GM21576 (cell line): ENCODE data around the gene CES3.

Source experiments
- ATAC-seq: cut with Tn5 transposase; IDR thresholded peaks from one replicate; pipeline ENCODE4 v1.9.1; 2021; ENCODE audit warnings: mild to moderate bottlenecking, moderate library complexity; ENCODE audit not compliant: unreplicated experiment

Gene CES3

DNA sequence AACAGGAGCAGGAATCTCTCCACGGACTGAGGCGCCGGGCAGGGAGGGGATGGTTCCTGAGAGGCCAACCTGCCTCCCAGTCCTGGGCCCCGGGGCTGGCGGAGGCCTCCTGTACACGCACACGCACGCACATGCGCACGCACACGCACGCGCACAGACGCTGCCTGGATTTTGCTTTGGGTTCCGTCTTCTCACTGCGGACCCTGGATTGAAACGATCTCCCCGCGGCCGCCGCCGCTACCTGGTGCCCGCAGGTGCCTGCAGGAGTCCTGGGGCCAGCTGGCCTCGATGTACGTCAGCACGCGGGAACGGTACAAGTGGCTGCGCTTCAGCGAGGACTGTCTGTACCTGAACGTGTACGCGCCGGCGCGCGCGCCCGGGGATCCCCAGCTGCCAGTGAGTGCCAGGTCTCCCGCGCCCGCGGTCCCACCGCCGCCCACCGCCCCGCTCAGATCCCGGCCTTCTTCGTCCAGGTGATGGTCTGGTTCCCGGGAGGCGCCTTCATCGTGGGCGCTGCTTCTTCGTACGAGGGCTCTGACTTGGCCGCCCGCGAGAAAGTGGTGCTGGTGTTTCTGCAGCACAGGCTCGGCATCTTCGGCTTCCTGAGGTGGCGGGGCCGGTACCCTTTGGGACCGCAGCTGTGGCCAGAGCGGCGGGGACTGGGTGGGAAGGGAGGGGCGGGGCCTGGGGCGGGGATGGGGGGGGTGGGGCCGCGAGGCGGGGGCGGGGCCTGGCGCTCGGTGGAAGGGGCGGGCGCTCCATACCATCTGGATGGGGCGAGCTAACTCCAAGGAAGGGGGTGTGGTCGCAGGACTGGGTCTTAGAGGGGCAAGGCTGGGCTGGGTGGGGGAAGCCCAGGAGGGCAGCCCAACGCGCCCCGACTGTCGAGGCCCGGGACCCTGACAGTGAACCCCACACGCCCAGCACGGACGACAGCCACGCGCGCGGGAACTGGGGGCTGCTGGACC lies 39.6 kb downstream of the CES3 start:
- no peak for ATAC-seq

DNA sequence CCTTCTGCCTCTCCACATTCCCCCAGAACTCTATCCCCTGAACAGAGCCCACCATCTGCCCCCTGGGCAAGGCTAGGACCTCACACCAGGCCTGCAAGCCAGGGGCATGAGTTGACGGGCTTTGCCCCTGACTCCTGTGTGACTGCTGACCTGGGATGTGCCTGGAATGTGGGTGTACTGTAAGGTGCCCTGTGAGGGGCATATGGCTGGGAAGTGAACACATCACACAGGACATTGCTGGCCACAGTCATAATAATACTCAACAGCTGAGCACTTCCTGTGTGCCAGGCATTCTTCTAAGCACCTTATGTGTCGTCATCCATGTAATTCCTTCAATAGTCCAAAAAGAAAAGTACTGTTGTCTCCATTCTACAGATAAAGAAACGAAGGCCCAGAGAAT lies 40.7 kb downstream of the CES3 start:
- ATAC-seq: no peak

DNA sequence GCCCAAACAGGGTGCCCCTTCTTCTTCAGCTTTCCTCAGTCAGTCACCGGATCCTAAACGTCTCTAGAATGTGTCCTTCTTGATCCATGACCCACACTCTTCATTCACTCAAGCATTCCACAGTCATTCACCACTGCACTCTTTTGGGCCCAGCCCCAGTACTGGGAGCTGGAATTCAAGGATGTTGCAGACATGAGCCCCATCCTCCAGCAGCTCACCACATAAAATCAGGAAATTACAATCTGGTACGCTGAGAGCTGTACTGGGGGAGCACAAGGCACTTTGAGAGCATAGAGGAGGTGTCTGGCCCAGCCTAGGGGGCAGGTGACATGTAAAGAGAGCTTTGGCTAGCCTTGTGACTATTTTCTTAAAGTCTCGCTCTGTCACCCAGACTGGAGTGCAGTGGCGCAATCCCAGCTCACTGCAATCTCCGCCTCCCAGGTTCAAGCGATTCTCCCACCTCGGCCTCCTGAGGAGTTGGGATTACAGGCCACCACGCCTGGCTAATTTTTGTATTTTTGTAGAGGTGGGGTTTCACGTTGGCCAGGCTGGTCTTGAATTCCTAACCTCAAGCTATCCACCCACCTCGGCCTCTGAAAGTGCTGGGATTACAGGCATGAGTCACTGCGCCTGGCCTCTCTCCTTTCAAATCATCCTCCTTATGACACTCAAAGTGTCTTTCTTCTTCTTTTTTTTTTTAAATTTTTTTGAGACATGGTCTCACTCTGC lies 46.0 kb downstream of the CES3 start:
- ATAC-seq: no peak

DNA sequence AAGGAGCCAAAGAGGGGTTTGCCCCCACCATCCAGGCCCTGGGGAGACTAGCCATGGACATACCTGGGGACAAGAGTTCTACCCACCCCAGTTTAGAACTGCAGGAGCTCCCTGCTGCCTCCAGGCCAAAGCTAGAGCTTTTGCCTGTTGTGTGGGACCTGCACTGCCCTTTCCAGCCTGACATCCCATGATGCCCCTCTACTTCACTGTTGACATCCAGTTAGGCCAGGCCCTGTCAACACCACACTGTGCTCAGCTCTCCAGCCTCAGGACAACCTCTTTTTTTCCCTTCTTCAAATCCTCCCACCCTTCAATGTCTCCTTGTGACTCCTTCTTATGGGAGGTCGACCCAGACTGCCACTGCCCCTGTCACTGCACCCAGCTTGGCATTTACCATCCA lies 48.1 kb downstream of the CES3 start:
- ATAC-seq: no peak

DNA sequence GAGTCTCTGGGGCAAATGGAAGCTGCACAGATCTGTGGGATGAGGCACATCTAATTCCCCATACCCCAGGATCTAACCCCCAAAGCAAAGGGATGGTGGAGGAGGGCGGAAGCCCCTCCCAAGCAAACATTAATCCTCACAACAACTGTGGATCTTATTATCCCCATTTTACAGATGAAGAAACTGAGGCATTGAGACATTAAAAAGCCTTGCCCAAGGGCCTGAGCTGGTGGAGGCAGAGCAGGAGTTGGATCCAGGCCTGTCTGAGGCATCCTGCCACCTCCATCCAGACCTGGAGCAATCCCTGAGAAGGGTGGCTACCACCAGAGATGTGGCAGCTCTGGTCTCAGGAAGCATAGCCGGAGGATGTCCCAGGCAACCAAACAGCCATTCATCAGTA lies 50.2 kb downstream of the CES3 start:
- ATAC-seq: no peak

DNA sequence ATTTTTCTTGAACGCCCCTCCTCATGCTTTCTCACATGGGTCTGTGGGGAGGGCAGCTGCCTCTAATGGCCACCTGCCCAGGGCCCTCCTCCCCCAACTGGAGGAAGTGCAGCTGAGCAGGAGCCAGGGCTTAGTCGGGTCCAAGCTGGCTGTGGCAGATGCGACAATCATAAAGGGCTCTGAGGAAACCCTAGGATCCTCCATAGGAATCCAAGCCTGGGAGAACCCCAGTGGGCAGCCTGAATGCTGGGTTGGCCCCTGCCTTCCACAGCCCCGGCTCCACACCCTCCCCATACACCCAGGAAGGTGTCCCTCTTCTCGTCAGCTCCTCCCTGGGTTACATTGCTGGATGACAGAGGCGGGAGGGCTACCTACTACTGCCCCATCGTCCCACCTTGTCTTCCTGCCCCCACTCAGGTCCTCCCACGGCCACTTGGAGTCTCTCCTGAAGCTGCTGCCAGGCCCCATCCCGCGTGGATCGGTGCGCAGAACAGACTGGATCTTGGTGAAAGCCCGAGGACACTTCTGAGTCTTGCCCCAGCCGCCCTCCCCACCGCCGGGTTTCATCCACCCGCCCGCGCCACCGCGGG lies 52.3 kb downstream of the CES3 start:
- no peak for ATAC-seq

DNA sequence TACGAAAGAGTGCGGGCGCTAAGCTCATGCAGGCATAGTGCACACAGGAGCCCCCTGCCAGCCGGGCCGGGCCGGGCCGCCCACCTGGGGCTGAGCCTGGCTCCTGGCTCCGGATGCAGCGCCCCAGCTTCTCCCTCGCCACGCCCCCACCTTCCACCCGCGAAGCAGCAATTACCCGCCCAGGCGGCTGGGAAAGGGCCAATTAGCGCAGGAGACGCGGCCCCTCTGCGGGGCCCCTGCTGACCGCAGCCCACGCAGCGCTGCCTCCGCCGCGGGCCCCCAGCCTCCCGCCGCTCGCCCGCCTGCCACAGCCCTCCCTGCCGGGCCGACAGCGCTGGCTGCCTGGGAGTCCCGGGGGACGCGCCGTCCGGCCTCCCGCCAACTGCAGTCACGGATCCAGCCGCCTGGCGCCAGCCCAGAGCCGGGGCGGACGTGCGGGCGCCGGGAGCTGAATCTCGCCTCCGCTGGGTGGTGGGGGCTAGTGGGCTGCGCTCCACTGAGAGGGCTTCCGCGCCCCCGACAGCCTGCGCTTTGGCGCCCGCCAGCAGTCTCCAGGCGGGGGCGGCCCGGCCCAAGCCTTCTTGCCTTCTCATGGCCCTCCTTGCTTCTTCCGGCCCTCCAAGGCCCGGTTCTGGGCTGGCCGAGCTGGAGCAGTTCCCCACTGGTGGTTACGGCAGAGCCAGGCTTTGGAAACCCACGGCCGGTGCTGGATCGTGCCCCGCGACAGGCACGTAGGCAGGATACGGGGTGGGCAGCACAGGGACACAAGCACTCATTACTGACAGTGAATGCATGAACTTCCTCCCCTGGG lies 53.0 kb downstream of the CES3 start:
- no peak for ATAC-seq

DNA sequence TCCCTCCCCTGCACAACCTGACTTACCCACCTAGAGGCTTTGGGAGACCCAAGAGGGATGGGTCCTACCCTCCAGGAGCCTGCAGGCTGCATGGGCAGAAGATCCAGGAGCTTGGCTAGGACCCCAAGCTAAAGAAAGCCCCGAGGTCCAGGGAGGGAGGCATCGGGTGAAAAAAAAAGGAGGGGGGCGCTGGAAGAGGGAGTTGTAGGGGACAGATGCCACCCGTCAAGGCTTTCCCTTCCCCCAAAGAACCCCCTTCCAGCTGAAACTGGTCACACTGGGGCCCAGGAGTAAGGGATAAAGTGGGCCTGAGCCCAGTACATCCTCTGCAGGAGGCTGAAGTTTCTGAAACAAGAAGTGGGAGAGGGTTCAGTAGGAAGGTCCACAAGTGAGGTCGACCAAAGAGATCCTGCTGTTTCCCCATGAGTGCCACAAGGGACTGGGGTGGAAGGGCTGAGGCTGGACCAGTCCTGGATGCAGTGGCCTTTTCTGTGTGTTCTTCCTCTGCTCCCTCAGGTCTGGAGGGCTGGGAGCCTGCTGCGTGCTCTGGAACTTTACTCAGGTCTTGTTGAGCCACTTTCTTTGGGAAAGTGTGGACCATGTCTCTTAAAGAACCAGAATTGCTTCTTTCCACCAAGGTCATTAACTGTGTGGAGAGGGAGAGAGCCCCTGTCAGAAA lies 53.7 kb downstream of the CES3 start:
- ATAC-seq: no peak

DNA sequence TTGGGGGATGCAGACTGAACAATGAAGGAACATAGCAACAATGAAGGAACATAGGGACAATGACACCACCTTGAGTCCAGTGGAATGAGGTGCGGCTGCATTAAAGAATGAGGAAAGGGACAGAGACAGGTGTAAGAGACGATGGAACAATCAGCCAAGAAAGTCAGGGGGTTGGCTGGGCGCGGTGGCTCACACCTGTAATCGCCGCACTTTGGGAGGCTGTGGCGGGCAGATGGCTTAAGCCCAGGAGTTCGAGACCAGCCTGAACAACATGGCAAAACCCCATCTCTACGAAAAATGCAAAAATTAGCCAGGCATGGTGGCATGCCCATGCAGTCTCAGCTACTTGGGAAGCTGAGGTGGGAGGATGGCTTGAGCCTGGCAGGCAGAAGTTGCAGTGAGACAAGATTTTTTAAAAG lies 54.3 kb downstream of the CES3 start:
- ATAC-seq: no peak

DNA sequence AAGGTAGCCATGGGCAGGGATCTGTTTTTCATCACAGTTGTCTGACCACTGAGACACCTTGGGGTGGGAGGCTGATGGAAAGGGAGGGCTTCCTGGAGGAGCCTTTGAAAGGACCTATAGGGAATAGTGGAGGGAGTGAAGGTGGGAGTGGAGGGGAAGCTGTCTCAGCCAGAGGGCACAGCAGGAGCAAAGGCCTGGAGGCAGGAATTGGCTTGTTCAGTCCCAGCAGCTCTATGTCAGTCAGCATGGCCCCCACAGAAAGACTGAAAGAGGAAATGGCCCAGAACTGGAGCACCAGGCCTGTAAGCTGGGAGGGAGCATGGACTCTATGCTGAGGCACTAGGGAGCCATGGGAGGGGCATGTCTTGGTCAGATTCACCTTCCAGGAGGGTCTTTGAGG lies 55.1 kb downstream of the CES3 start:
- ATAC-seq: no peak

DNA sequence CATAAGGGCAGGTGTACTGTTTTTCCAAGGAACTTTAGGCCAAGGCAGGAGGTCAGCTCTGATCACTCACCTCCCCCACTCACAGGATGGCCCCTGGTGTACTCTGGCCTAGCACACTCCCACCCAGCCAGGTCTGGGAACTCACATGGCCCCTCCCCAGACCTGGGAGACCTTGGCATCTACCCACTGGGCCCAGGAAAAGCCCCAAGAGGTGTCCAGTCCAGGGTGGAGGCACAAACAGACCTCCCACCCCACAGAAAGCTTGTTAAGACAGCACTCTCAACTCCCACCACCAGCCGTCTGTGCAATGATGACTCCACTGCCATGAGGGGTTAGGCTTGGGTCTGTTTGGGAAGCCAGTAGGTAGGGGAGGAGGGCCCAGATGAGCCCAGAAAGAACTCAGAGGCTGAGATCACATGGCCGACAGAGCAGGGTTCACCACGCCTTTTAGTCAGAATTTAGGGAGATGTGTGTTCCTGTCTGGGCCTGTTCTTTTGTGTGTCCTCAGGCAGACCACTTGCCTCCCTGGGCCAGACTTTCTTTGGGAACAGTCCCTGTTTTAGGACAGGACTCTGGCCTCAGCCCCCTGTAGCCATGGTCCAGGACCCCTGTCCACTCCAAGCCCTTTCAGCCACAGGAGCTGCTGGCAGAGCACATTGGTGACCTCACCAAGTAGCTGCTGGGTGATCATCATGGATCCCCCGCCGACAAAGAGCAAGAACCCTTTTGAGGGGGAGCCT lies 55.8 kb downstream of the CES3 start:
- ATAC-seq: no peak

DNA sequence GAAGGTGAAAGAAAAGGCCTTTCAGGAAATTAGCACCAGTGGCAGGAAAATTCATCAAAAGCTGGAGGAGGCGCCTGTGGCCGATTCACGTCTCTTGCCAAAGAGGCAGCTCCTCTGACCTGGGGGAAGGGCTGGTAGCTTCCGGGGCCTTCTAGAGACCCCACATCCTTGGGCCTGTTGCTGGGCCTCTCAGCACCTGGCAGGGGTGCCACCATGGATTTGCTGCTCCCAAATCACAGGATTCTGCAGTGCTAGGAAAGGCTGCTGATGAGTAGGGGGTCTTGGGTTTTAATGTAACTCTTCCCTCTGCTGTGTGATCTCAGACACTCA lies 56.3 kb downstream of the CES3 start:
- no peak for ATAC-seq

DNA sequence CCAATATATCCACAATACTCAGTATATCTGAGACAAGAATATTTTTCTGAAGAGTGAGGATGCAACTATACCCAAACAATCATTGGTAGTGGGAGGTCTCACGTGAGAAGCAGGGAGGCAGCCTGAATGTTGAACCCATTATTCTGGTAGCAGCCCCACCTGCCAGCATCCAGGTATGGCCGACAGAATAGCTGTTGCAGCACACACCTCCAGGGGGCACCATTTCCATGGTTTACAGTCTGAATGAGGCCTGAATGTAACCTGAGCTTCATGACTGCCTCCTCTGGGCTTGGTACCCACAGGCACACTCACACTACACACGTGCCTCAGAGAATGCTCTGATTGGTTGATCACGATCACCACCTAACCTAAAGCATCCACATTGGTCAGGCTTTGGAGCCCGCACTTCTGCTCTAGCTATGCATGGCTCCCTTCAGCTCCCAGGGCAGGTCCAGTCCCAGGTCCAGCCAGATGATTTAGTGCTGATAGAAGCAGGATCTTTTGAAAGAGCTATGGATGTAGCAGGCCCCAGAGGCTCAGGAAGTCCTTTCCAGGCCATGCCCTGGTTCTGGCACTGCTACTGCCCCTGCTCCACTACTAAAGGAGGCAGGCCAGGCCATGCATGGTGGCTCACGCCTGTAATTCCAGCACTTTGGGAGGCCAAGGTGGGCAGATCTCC lies 56.9 kb downstream of the CES3 start:
- ATAC-seq: peak; percentile 70

DNA sequence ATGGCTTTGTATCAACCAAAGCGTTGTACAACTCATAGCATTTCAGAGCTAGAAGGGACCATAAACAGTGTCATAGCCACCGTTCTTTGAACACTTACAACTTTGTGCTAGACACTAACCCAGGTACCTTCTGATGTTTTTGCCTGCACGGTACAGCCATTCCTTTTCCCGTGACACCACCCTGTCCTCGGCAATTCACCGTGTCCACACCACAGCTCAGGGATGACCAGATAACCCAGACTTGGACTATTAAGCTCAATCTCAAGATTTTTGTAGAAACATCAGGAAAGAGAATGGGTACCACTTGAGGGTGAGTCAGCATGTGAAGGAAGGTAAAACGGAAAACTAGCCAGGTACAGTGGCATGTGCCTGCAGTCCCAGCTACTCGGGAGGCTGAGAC lies 58.1 kb downstream of the CES3 start:
- ATAC-seq: no peak

DNA sequence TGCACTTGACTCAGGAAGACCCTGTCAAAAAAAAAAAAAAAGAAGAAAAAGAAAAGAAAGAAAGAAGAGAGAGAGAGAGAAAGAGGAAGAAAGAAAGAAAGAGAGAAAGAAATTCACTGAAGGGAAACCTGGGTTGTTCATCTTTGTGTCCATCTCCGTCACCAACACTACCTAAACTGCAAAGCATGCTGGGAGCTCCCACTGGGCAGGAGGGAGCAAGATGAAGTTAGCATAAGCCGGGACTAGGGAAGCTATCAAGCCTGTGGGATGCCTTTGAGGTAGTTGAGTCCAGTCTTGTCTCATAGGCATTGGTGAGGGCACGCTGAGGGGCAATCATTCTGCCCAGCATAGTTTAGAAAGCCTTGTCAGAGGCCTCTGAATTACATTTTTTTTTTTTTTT lies 60.3 kb downstream of the CES3 start:
- no peak for ATAC-seq

DNA sequence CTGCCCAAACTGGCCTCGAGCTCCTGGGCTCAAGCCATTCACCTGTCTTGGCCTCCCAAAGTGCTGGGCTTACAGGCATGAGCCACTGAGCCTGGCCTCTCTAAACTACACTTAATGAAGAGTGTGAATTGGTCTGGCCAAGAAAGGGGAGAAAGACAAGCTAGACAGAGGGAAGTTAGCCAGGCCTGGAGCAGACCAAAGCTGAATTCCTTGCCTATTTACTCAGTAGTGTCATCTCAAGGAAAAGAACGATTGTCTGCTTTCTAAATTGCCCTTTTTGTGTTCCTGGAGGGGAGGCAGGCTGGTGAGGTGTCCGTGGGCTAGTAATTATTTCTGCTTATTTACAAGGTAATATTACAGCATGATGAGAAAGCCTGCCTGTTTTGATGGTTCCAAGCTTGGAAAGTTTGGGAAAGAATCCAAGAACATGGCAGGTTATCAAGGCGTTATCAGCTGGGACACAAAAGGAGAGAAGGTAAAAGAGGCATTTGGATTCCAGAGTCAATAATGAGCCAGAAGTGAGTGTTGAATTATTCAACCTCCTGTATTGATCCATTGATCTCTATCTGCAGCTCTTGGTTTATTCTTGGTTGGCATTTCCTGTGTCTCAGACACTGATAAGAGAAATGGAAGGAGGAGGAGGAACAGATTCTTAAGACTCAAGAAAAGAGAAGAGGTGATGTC lies 61.6 kb downstream of the CES3 start:
- ATAC-seq: no peak

DNA sequence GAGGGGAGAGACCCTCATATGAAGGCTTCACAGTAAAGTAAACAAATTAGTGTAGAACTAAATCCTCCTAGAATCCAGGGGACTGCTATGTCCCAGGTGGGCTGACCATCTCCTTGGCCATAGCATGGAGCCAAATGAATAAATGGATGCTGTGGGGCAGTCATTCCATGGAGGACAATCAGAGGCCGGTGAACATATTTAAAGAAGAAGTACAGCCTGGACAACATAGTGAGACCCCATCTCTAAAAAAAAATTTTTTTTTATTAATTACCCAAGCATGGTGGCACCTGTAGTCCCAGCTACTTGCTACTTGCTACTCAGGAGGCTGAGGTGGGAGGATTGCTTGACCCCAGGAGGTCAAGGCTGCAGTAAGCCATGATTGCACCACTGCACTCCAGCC lies 62.6 kb downstream of the CES3 start:
- no peak for ATAC-seq
